ENCODE results near the gene EML1.
"Not testable (repeated sequence)": the region's sequence is repeated elsewhere in the genome, so short reads cannot be mapped to it uniquely, and the experiment has no call there.

The EML1 gene

GRCh38 chr14:99755629-99756603 is 37.3 kb upstream of the EML1 start:
- peak; percentile 77 for DNase-seq

- no peak for DNase-seq
Measured at GRCh38 chr14:99756796-99757195, 36.4 kb upstream of the EML1 start.

GRCh38 chr14:99757331-99758070 is 35.7 kb upstream of the EML1 start:
- DNase-seq = no peak

- DNase-seq = peak; percentile 79
Measured at GRCh38 chr14:99758121-99758821, 34.9 kb upstream of the EML1 start.

GRCh38 chr14:99758872-99759545 is 34.2 kb upstream of the EML1 start:
- peak; percentile 56 for DNase-seq

GRCh38 chr14:99759546-99759925 is 33.7 kb upstream of the EML1 start:
- DNase-seq = no peak

- DNase-seq = peak; percentile 42
Measured at GRCh38 chr14:99760817-99761216, 32.4 kb upstream of the EML1 start.

- DNase-seq = not testable (repeated sequence)
Measured at GRCh38 chr14:99762911-99763310, 30.3 kb upstream of the EML1 start.

- no peak for DNase-seq
Measured at GRCh38 chr14:99763527-99764221, 29.5 kb upstream of the EML1 start.

- peak; percentile 32 for DNase-seq
Measured at GRCh38 chr14:99764222-99764706, 28.9 kb upstream of the EML1 start.

GRCh38 chr14:99768381-99768780 is 24.8 kb upstream of the EML1 start:
- no peak for DNase-seq

- DNase-seq = no peak
Measured at GRCh38 chr14:99769123-99769522, 24.1 kb upstream of the EML1 start.

- peak; percentile 43 for DNase-seq
Measured at GRCh38 chr14:99769799-99770198, 23.4 kb upstream of the EML1 start.

GRCh38 chr14:99772371-99773283 is 20.6 kb upstream of the EML1 start:
- no peak for DNase-seq

- no peak for DNase-seq
Measured at GRCh38 chr14:99773521-99774497, 19.4 kb upstream of the EML1 start.

GRCh38 chr14:99774556-99775307 is 18.5 kb upstream of the EML1 start:
- DNase-seq = peak; percentile 9

GRCh38 chr14:99775351-99775750 is 17.9 kb upstream of the EML1 start:
- DNase-seq = no peak

GRCh38 chr14:99777951-99778350 is 15.3 kb upstream of the EML1 start:
- DNase-seq = no peak

GRCh38 chr14:99779751-99780150 is 13.5 kb upstream of the EML1 start:
- DNase-seq = peak; percentile 63

Measured in islet precursor cell (in vitro differentiated cells).